ENCODE data around the gene LRMDA. TPM values are rescaled to one million over a fixed set of nuclear protein-coding genes. Genes with fewer than 3 reads are reported as not detected.

The LRMDA gene
- total and polyA plus RNA-seq, 2 of the 13 experiments (the other 11 are each of a cell fraction or from before 2014, with no cell fraction given), result 13.4 to 22.0 TPM

GRCh38 chr10:75950307-75950706, 518.9 kb downstream of the LRMDA start (continued):
- TF ChIP-seq PCBP2 (optimal IDR thresholded peaks at IDR 0.05; ENCODE audit: low read depth, low read length, poor library complexity, severe bottlenecking) (no peak), MAFG (CRISPR knock-in tag; IDR thresholded peaks at IDR 0.05) (peak; percentile 55), ZMYM4 (CRISPR knock-in tag; IDR thresholded peaks at IDR 0.05) (no peak), REL (CRISPR knock-in tag; conservative IDR thresholded peaks at IDR 0.05) (no peak), GATAD2A (CRISPR knock-in tag; IDR thresholded peaks at IDR 0.05) (peak; percentile 13; the same call in 1 of the 2 replicates), GFI1 (CRISPR knock-in tag; IDR thresholded peaks at IDR 0.05; ENCODE audit: borderline replicate concordance) (no peak), SRSF1 (optimal IDR thresholded peaks at IDR 0.05; ENCODE audit: low read depth, low read length) (no peak), MAFK (conservative IDR thresholded peaks at IDR 0.05 in 1 of 2, IDR thresholded peaks at IDR 0.05 in 1 of 2; ENCODE audit: low read length in 2 of 2) (peak; percentile 90), TEAD3 (CRISPR knock-in tag; optimal IDR thresholded peaks at IDR 0.05; ENCODE audit: borderline replicate concordance) (peak; percentile 90), MED8 (CRISPR knock-in tag; IDR thresholded peaks at IDR 0.05; ENCODE audit: insufficient replicate concordance) (no peak), SOX13 (IDR thresholded peaks at IDR 0.05) (no peak), SOX13 (CRISPR knock-in tag; conservative IDR thresholded peaks at IDR 0.05 in 1 of 2, IDR thresholded peaks at IDR 0.05 in 1 of 2) (0 out of 4 replicates have a peak, but pooled peaks of 1 of the 2 experiments have one; percentile 19), ZNF644 (CRISPR knock-in tag; IDR thresholded peaks at IDR 0.05; ENCODE audit: low read depth) (peak; percentile 41; the same call in 1 of the 2 replicates), MED1 (CRISPR knock-in tag; IDR thresholded peaks at IDR 0.05) (peak; percentile 80), BCL6 (CRISPR knock-in tag; IDR thresholded peaks at IDR 0.05) (0 out of 2 replicates have a peak, but pooled peaks have one; percentile 12), EP300 (IDR thresholded peaks at IDR 0.05; ENCODE audit: low read depth in 2 of 2, low read length in 2 of 2) (0 out of 4 replicates have a peak, but pooled peaks of 1 of the 2 experiments have one; percentile 49), EP300 (CRISPR knock-in tag; IDR thresholded peaks at IDR 0.05; ENCODE audit: borderline replicate concordance) (no peak; the same call in 1 of the 2 replicates)
- TF ChIP-seq, protein P1, sequence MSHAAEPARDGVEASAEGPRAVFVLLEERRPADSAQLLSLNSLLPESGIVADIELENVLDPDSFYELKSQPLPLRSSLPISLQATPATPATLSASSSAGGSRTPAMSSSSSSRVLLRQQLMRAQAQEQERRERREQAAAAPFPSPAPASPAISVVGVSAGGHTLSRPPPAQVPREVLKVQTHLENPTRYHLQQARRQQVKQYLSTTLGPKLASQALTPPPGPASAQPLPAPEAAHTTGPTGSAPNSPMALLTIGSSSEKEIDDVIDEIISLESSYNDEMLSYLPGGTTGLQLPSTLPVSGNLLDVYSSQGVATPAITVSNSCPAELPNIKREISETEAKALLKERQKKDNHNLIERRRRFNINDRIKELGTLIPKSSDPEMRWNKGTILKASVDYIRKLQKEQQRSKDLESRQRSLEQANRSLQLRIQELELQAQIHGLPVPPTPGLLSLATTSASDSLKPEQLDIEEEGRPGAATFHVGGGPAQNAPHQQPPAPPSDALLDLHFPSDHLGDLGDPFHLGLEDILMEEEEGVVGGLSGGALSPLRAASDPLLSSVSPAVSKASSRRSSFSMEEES (CRISPR knock-in tag; IDR thresholded peaks at IDR 0.05), result no peak
- TF ChIP-seq, protein P2, sequence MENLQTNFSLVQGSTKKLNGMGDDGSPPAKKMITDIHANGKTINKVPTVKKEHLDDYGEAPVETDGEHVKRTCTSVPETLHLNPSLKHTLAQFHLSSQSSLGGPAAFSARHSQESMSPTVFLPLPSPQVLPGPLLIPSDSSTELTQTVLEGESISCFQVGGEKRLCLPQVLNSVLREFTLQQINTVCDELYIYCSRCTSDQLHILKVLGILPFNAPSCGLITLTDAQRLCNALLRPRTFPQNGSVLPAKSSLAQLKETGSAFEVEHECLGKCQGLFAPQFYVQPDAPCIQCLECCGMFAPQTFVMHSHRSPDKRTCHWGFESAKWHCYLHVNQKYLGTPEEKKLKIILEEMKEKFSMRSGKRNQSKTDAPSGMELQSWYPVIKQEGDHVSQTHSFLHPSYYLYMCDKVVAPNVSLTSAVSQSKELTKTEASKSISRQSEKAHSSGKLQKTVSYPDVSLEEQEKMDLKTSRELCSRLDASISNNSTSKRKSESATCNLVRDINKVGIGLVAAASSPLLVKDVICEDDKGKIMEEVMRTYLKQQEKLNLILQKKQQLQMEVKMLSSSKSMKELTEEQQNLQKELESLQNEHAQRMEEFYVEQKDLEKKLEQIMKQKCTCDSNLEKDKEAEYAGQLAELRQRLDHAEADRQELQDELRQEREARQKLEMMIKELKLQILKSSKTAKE (CRISPR knock-in tag; IDR thresholded peaks at IDR 0.05; ENCODE audit: borderline replicate concordance), result peak; percentile 61
- TF ChIP-seq, protein P3, sequence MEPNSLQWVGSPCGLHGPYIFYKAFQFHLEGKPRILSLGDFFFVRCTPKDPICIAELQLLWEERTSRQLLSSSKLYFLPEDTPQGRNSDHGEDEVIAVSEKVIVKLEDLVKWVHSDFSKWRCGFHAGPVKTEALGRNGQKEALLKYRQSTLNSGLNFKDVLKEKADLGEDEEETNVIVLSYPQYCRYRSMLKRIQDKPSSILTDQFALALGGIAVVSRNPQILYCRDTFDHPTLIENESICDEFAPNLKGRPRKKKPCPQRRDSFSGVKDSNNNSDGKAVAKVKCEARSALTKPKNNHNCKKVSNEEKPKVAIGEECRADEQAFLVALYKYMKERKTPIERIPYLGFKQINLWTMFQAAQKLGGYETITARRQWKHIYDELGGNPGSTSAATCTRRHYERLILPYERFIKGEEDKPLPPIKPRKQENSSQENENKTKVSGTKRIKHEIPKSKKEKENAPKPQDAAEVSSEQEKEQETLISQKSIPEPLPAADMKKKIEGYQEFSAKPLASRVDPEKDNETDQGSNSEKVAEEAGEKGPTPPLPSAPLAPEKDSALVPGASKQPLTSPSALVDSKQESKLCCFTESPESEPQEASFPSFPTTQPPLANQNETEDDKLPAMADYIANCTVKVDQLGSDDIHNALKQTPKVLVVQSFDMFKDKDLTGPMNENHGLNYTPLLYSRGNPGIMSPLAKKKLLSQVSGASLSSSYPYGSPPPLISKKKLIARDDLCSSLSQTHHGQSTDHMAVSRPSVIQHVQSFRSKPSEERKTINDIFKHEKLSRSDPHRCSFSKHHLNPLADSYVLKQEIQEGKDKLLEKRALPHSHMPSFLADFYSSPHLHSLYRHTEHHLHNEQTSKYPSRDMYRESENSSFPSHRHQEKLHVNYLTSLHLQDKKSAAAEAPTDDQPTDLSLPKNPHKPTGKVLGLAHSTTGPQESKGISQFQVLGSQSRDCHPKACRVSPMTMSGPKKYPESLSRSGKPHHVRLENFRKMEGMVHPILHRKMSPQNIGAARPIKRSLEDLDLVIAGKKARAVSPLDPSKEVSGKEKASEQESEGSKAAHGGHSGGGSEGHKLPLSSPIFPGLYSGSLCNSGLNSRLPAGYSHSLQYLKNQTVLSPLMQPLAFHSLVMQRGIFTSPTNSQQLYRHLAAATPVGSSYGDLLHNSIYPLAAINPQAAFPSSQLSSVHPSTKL (CRISPR knock-in tag; IDR thresholded peaks at IDR 0.05), result peak; percentile 30; the same call in 1 of the 2 replicates

All from HepG2 (cell line).